HG02938 (cell line): ENCODE measurements around the gene KRTAP21-3.

ENCODE experiments used
- ATAC-seq: cut with Tn5 transposase; IDR thresholded peaks from one replicate; pipeline ENCODE4 v1.9.1; 2021; ENCODE audit warnings: mild to moderate bottlenecking, moderate library complexity; ENCODE audit not compliant: unreplicated experiment

KRTAP21-3 gene

GRCh38 chr21:30668776-30669175 lies 49.8 kb downstream of the KRTAP21-3 start:
- ATAC-seq: no peak
